D721Med (cell line): ENCODE measurements around the gene SFT2D2.

Experiments used
- DNase-seq: peaks from one replicate; pipeline ENCODE4 v3.0.0; 2011; ENCODE audit warnings: low spot score; ENCODE audit not compliant: insufficient read length
- FAIRE-seq: peaks from 2 replicates; lab custom pipeline; 2011; peaks lifted over from hg19 to GRCh38; lab: Jason Lieb, UNC
- CTCF ChIP-seq: IDR thresholded peaks from 2 replicates; pipeline ENCODE4 v1.5.1; 2012; ENCODE audit warnings: mild to moderate bottlenecking, control low read depth; ENCODE audit not compliant: insufficient read depth; ENCODE audit errors: missing control alignments

SFT2D2 gene

DNA sequence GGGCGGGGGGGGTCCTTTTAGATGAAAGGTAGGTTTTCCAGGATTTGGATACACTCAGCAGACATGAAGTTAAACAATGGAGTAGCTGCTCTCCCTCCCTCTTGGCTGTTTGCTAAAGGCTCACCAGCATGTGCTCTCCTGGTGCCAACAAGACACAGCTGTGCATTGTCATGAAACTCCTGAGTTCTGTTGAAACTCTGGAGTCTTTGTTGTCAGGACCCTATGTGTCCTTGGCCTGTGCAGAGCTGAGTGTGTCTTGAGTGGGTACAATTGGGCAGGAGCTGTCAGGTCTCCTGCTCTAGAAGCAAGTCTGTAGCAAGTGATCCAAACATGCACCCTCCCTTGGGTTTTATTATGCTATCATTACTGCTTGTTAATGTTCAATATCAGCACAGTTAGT, 67.6 kb downstream of the SFT2D2 start:
- FAIRE-seq = no peak
- no peak for DNase-seq
- TF ChIP-seq CTCF = no peak

GRCh38 chr1:168295411-168296114, 69.8 kb downstream of the SFT2D2 start:
- FAIRE-seq = no peak
- DNase-seq = no peak
- no peak for TF ChIP-seq CTCF

DNA sequence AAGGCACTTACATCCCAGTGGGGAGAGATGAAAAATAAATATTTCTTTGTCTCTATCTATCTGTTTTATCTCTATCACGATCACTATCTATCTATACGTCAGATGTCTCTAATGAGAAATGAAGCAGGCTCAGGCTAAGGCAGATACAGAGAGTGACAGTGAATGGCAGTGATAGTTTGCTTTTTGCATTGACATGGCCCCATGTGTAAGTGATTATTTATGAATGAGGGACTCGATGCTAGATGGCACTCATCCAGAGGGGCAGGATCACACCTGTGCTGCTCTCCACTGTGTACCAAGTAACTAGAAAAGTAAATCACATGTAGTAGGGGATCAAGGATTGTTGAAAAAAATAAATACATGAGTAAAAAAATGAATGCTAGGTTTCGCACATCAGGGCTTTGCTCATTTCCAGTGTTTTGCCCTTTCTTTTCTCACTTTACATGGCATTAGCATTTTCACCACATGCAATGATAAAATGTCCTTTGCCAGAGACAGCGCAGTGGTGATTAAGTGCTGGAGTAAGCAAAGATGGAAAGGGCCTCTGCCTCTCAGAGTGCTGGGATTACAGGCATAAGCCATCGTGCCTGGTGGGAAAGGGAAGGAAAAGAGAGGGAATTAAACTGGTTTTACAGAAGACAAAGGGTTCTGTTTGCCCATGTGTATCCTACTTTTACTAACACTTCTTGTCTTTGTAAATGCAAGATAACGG, 71.4 kb downstream of the SFT2D2 start:
- FAIRE-seq = no peak
- no peak for TF ChIP-seq CTCF
- DNase-seq = no peak

DNA sequence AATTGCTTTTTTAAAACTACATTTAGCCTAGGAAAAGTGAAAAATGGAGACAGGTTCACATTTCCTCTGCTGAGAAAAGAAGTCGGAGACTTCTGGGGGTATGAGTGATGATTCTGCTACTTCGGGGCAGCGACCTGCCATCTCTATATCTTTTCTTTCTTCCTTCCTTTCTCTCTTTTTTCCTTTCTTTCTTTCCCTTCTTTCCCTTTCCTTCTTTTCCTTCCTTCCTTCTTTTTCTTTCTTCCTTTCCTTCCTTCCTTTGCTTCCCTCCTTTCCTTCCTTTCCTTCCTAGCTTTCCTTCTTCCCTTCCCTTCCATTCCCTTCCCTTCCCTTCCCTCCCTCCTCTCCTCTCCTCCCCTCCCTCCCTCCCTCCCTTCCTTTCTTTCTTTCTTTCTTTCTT, 72.6 kb downstream of the SFT2D2 start:
- FAIRE-seq (no peak), DNase-seq (no peak)

GRCh38 chr1:168300626-168301025, 74.8 kb downstream of the SFT2D2 start:
- FAIRE-seq = no peak
- no peak for TF ChIP-seq CTCF
- DNase-seq = no peak

More for the DNA sequence above, 72.6 kb downstream of the SFT2D2 start:
- TF ChIP-seq CTCF = no peak

DNA sequence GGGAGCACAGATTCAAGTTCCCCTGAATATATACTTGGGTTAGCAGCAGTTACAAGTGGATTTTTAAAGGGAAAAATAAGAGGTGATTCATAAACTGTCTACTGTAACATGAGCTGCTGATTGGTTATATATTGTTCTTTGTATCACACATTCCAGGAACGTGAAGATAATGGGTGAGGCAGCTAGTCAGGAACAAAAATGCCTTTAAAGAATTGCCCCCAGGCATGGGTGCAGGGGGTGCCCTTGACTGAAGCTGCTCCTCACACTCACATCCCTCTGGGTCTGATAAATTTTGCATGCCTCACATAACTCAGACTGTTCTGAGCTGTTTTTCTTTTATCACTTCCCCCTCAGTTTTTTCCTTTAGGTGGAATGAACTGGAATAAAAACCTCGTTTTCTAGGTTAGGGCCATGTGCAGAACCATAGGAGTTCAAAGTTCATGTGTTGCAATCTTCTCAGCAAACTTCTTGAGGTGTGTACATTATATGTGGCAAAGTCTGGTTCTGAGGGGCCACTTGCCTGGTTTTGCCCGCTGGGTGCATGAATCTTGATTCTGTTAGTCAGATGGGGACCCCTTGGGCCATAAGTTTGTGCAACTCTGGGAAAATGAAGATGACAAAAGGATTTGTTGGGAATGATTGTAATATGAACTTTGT, 76.0 kb downstream of the SFT2D2 start:
- FAIRE-seq = no peak
- DNase-seq = no peak
- no peak for TF ChIP-seq CTCF
